Natural killer cell (primary cell): ENCODE data around the gene ZNF22. TPM values are rescaled to one million over a fixed set of nuclear protein-coding genes. Genes with fewer than 3 reads are reported as not detected.
A peak's percentile ranks its signal among the peaks of the same experiment; 100 is the strongest.

Experiments used
- ATAC-seq, 3 donors: fragments of 150-1000 bp in 2 of 3; fragments of 200-7000 bp in 1 of 3; cut with Tn5 transposase; 1 replicate in 1 of 3; 2 replicates in 2 of 3; pipeline ENCODE4 v1.10.0; 2021; ENCODE audit warnings: mild to moderate bottlenecking in 2 of 3, moderate library complexity in 2 of 3
- DNase-seq, 2 donors: peaks; one replicate each; pipeline versions ENCODE4 v3.0.0 to v3.0.0-alpha.2; 2013 to 2021; ENCODE audit warnings: mixed read lengths in 1 of 2
- H3K27ac ChIP-seq: one replicate; pipeline ENCODE4 v1.5.1; 2013; ENCODE audit warnings: mild to moderate bottlenecking, low read length
- H3K27me3 ChIP-seq: one replicate; pipeline ENCODE4 v1.6.1; 2013; ENCODE audit warnings: low read length; ENCODE audit not compliant: control insufficient read depth, insufficient read depth
- H3K36me3 ChIP-seq: one replicate; pipeline ENCODE4 v1.6.1; 2013; ENCODE audit warnings: low read length; ENCODE audit not compliant: control insufficient read depth, insufficient read depth
- H3K4me1 ChIP-seq: one replicate; pipeline ENCODE4 v1.6.1; 2013; ENCODE audit warnings: low read length; ENCODE audit not compliant: control insufficient read depth, insufficient read depth
- H3K4me3 ChIP-seq: one replicate; pipeline ENCODE4 v1.5.1; 2013; ENCODE audit warnings: low read length
- H3K9me3 ChIP-seq: one replicate; pipeline ENCODE4 v1.6.1; 2013; ENCODE audit warnings: low read length; ENCODE audit not compliant: control insufficient read depth, insufficient read depth
- H3K27ac Mint-ChIP-seq, 2 donors: one replicate each; pipeline ENCODE4 v1.8.0; 2022; ENCODE audit warnings: mild to moderate bottlenecking in 2 of 2, mixed read lengths in 2 of 2, moderate library complexity in 1 of 2
- H3K27me3 Mint-ChIP-seq, 2 donors: one replicate each; pipeline ENCODE4 v1.8.0; 2022; ENCODE audit warnings: low read depth in 2 of 2, mixed read lengths in 2 of 2
- H3K36me3 Mint-ChIP-seq: one replicate; pipeline ENCODE4 v1.8.0; 2022; ENCODE audit warnings: mixed read lengths
- H3K4me1 Mint-ChIP-seq, 2 donors: one replicate each; pipeline ENCODE4 v1.8.0; 2022; ENCODE audit warnings: mixed read lengths in 2 of 2
- H3K4me3 Mint-ChIP-seq: one replicate; pipeline ENCODE4 v1.8.0; 2022; ENCODE audit warnings: mild to moderate bottlenecking, moderate library complexity, mixed read lengths
- H3K9me3 Mint-ChIP-seq, 2 donors: one replicate each; pipeline ENCODE4 v1.8.0; 2022; ENCODE audit warnings: mixed read lengths in 2 of 2
- CTCF ChIP-seq: fragments of 200-600 bp; IDR thresholded peaks from one replicate; pipeline ENCODE4 v1.8.0; 2022; ENCODE audit warnings: antibody characterized with exemption
- WGBS: methylation state at CpG from one replicate; pipeline ENCODE4 v1.1.7; 2013; ENCODE audit warnings: missing lambda C conversion rate; ENCODE audit not compliant: insufficient coverage; 5-methylcytosine and 5-hydroxymethylcytosine counted together
- intact Hi-C: fragments of 100-400 bp; cut with micrococcal nuclease; formaldehyde crosslinking; loops from one replicate; pipeline ENCODE4 v1.14.2; 2022
- total RNA-seq, 4 donors: library from RNA; stranded (reverse); fragments of 120-200 nt in 1 of 4; gene quantifications; one replicate each; pipeline versions ENCODE4 v1.2.3 to v1.2.4, GENCODE V29; 2013 to 2022

ZNF22 gene
- total RNA-seq, 3 donors from 2014 or later (not counting 1 experiment from before 2014, with no cell fraction given): 24.2 to 31.8 (median 25.0) TPM

DNA sequence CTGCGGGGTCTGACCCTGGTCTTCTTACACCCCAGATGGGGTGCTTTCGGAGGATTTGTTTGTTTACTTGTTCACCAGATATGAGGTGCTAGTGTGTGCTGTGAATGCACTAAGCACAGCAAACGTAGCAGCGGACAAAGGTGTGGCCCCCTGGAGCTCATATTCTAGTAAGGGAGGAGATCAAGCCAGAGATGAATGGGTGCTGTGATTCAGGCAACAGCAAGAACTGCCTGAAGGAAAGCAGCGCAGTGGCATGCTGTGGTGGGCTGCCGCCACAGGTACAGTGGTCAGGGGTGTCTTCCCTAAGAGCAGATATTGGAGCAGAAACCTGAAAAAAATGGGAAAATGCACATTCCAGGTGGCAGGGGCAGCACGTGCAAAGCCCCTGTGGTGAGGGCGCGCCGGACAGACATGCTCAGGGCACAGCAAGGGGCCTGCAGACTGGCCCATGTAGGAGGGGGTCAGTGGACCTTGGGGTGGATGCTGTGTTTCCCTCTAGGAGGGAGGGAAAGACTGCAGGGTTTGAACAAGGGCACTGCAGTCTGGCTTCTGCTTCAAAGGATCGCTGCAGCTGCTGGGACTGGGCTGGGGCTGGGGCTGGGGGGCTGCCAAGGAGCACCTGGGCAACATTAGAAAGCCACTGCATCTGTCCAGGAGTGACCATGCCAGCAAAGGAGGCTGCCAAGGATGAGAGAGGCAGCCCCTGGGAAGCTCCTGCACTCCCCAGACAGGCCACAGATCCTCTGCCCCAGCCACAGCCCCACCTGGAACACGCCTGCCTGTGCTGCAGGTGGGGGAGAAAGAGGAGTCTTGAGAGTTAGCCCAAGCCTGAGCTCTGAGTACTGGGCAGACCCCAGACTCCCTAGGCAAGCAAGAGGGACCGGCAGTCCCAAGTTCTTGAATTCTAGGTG, 21.2 kb upstream of the ZNF22 start:
- H3K4me1 Mint-ChIP-seq: peaks cover 7 to 8% of the 10 kb centered on the region in 2 donors
- no peak for DNase-seq

GRCh38 chr10:44980309-44981171, 20.2 kb upstream of the ZNF22 start:
- ATAC-seq: no peak
- H3K4me1 Mint-ChIP-seq: peaks cover 6 to 8% of the 10 kb centered on the region in 2 donors
- no peak overlapping the region for H3K27ac ChIP-seq
- H3K27me3 ChIP-seq: no peaks in the 10 kb centered on the region
- no peaks in the 10 kb centered on the region for H3K27me3 Mint-ChIP-seq
- DNase-seq: no peak
- H3K4me3 Mint-ChIP-seq: no peak overlapping the region
- H3K36me3 Mint-ChIP-seq: no peaks in the 10 kb centered on the region
- no peaks in the 10 kb centered on the region for H3K9me3 ChIP-seq
- H3K36me3 ChIP-seq: peaks cover 11% of the 10 kb centered on the region
- 79% methylated on average over 14 of the region's 14 CpGs for WGBS
- peak overlapping the region; percentile 2 to 7 for H3K27ac Mint-ChIP-seq
- no peaks in the 10 kb centered on the region for H3K9me3 Mint-ChIP-seq
- H3K4me3 ChIP-seq: no peak overlapping the region
- intact Hi-C loops: no loop called here
- no peaks in the 10 kb centered on the region for H3K4me1 ChIP-seq
- TF ChIP-seq CTCF: no peak

More for the DNA sequence above, 21.2 kb upstream of the ZNF22 start:
- intact Hi-C loops: no loop called here
- no peaks in the 10 kb centered on the region for H3K36me3 Mint-ChIP-seq
- peaks cover 7% of the 10 kb centered on the region for H3K4me1 ChIP-seq
- 94% methylated on average over 13 of the region's 13 CpGs for WGBS
- H3K9me3 Mint-ChIP-seq: no peaks in the 10 kb centered on the region
- no peak for ATAC-seq
- no peaks in the 10 kb centered on the region for H3K9me3 ChIP-seq
- H3K27me3 ChIP-seq: no peaks in the 10 kb centered on the region
- H3K27me3 Mint-ChIP-seq: no peaks in the 10 kb centered on the region
- no peak overlapping the region for H3K4me3 Mint-ChIP-seq
- H3K36me3 ChIP-seq: peaks cover 7% of the 10 kb centered on the region
- no peak overlapping the region for H3K27ac ChIP-seq
- no peak overlapping the region for H3K4me3 ChIP-seq
- no peak overlapping the region for H3K27ac Mint-ChIP-seq
- TF ChIP-seq CTCF: no peak

DNA sequence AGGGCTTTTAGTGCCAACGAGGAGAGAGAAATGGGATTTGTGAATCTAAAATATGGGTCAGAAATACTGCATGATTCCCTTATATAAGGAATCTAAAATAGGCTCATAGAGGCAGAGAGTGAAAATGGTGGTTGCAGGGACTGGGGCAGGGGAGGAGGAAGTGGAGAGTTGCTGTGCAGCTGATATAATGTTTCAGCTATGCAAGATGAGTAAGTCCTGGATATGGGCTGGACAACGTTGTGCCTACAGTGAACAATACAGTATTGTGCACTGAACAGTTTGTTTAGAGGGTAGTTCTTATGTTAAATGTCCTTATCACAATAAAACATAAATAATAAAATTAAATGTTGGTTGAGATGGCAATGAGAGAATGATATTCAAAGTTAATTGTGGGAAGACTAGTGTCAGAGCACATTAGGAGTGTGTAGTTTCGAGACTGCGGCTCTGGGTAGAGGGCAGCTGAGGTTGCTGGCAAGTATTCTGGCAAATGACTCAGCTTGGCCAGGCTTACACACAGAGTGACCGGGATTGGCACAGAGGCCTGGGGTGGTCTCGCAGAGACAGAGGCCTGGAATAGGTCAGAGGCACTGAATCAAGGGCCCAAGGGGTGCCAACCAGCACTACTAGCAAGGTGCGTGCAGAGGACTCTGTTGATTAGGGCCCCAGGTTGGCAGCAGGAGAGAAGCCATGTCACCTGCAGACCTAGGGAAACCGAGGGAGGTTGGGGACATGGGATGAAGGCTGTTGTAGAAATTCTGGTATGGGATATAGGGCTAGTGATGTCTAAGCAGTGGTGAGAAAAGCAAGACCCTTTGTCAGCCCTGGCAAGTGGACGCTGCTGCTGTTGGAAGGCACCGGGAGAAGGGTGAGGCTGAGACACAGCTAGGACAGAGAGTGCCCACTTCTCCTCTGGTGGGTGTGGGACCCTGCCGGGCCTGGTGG, 19.3 kb upstream of the ZNF22 start:
- Mint-ChIP-seq H3K4me3 (no peak overlapping the region), H3K9me3 (no peaks in the 10 kb centered on the region), H3K27me3 (no peaks in the 10 kb centered on the region), H3K4me1 (peaks cover 6 to 8% of the 10 kb centered on the region in 2 donors), H3K27ac (peak overlapping the region; percentile 2 to 7), H3K36me3 (no peaks in the 10 kb centered on the region)
- TF ChIP-seq CTCF: no peak
- no peaks in the 10 kb centered on the region for H3K27me3 ChIP-seq
- no peak overlapping the region for H3K4me3 ChIP-seq
- no peaks in the 10 kb centered on the region for H3K9me3 ChIP-seq
- 85% methylated on average over 11 of the region's 11 CpGs for WGBS
- H3K27ac ChIP-seq: no peak overlapping the region
- intact Hi-C loops: no loop called here
- H3K4me1 ChIP-seq: no peaks in the 10 kb centered on the region
- no peak for DNase-seq
- ATAC-seq: no peak
- peaks cover 11% of the 10 kb centered on the region for H3K36me3 ChIP-seq
